ENCODE measurements around the gene ABCC5. TPM values are rescaled to one million over a fixed set of nuclear protein-coding genes. Genes with fewer than 3 reads are reported as not detected.

The ABCC5 gene
- total RNA-seq, 1 experiment from 2014 or later = 151 TPM

GRCh38 chr3:183966361-183966791 is 51.3 kb downstream of the ABCC5 start:
- peak; percentile 83 to 98 for DNase-seq
- Histone ChIP-seq H3K9me3 (ENCODE audit: insufficient read depth, low read depth) (no peaks in the 10 kb centered on the region), H2AFZ (no peak overlapping the region), H4K20me1 (ENCODE audit: insufficient read depth) (no peaks in the 10 kb centered on the region), H3K79me2 (ENCODE audit: low read depth) (peaks cover 21% of the 10 kb centered on the region; the same call in 1 of the 2 replicates), H3K4me3 (peak overlapping the region; percentile 27), H3K4me1 (replicated peaks; ENCODE audit: insufficient read depth) (peaks cover 72% of the 10 kb centered on the region), H3K9me2 (ENCODE audit: insufficient read depth) (no peaks in the 10 kb centered on the region), H3K4me2 (peak overlapping the region; percentile 83), H3K27me3 (ENCODE audit: insufficient read depth, low read depth) (no peaks in the 10 kb centered on the region), H3F3A (ENCODE audit: insufficient read depth, low read depth) (peaks cover 64% of the 10 kb centered on the region), H3K27ac (peak overlapping the region; percentile 99), H3K36me3 (ENCODE audit: low read depth) (peaks cover 56% of the 10 kb centered on the region)
- CTCF ChIA-PET = no interaction called here
- BruUV-seq (replicated peaks) = no TSS peak
- intact Hi-C loops (cut with micrococcal nuclease; ENCODE audit: unreplicated experiment) = loop anchor here (1.0 to 2.0 kb wide), 4 partner anchors 45 to 210 kb away; partner anchors contain the start of gene ABCC5
- no peak for TF ChIP-seq EZH2 (IDR thresholded peaks at IDR 0.05; ENCODE audit: low read depth)
- TF ChIP-seq CTCF (conservative IDR thresholded peaks at IDR 0.05) = no peak
- POLR2A ChIA-PET (ENCODE audit: unreplicated experiment) = interaction anchor here (0.5 to 0.7 kb wide), 2 partner anchors 37 to 124 kb away, joined by 3 to 8 read pairs; no protein-coding TSS in a partner anchor

- H3K36me3 ChIP-seq (ENCODE audit: low read depth) = peaks cover 59% of the 10 kb centered on the region
- no peak for DNase-seq
- CTCF ChIA-PET = no interaction called here
- peak overlapping the region; percentile 10; the same call in 1 of the 2 replicates for H3K27ac ChIP-seq
- no peak overlapping the region for H3K4me3 ChIP-seq
- peaks cover 21% of the 10 kb centered on the region; the same call in 1 of the 2 replicates for H3K79me2 ChIP-seq (ENCODE audit: low read depth)
- no peak overlapping the region for H2AFZ ChIP-seq
- no peaks in the 10 kb centered on the region for H4K20me1 ChIP-seq (ENCODE audit: insufficient read depth)
- no TSS peak for BruUV-seq (replicated peaks)
- peaks cover 76% of the 10 kb centered on the region for H3K4me1 ChIP-seq (replicated peaks; ENCODE audit: insufficient read depth)
- H3F3A ChIP-seq (ENCODE audit: insufficient read depth, low read depth) = peaks cover 82% of the 10 kb centered on the region
- POLR2A ChIA-PET (ENCODE audit: unreplicated experiment) = no interaction called here
- no peaks in the 10 kb centered on the region for H3K9me3 ChIP-seq (ENCODE audit: insufficient read depth, low read depth)
- H3K27me3 ChIP-seq (ENCODE audit: insufficient read depth, low read depth) = no peaks in the 10 kb centered on the region
- no peak overlapping the region for H3K4me2 ChIP-seq
- no peaks in the 10 kb centered on the region for H3K9me2 ChIP-seq (ENCODE audit: insufficient read depth)
- intact Hi-C loops (cut with micrococcal nuclease; ENCODE audit: unreplicated experiment) = no loop called here
- TF ChIP-seq EZH2 (IDR thresholded peaks at IDR 0.05; ENCODE audit: low read depth) (no peak), CTCF (conservative IDR thresholded peaks at IDR 0.05) (no peak)
Measured at GRCh38 chr3:183962807-183963206, 54.9 kb downstream of the ABCC5 start.

GRCh38 chr3:183959214-183959613 is 58.5 kb downstream of the ABCC5 start:
- ChIA-PET POLR2A (ENCODE audit: unreplicated experiment) (no interaction called here), CTCF (no interaction called here)
- H4K20me1 ChIP-seq (ENCODE audit: insufficient read depth) = no peaks in the 10 kb centered on the region
- peak overlapping the region; percentile 29 for H3K4me2 ChIP-seq
- H3K79me2 ChIP-seq (ENCODE audit: low read depth) = peaks cover 6% of the 10 kb centered on the region; the same call in 1 of the 2 replicates
- H2AFZ ChIP-seq = no peak overlapping the region
- no peaks in the 10 kb centered on the region for H3K27me3 ChIP-seq (ENCODE audit: insufficient read depth, low read depth)
- H3K9me2 ChIP-seq (ENCODE audit: insufficient read depth) = no peaks in the 10 kb centered on the region
- H3K36me3 ChIP-seq (ENCODE audit: low read depth) = peaks cover 59% of the 10 kb centered on the region
- peaks cover 46% of the 10 kb centered on the region for H3K4me1 ChIP-seq (replicated peaks; ENCODE audit: insufficient read depth)
- TF ChIP-seq CTCF (conservative IDR thresholded peaks at IDR 0.05) (no peak), EZH2 (IDR thresholded peaks at IDR 0.05; ENCODE audit: low read depth) (no peak)
- intact Hi-C loops (cut with micrococcal nuclease; ENCODE audit: unreplicated experiment) = loop anchor here (2.0 kb wide), 1 partner anchor 48 kb away; no protein-coding TSS in a partner anchor
- H3F3A ChIP-seq (ENCODE audit: insufficient read depth, low read depth) = peaks cover 69% of the 10 kb centered on the region
- H3K9me3 ChIP-seq (ENCODE audit: insufficient read depth, low read depth) = no peaks in the 10 kb centered on the region
- peak; percentile 49 to 93 for DNase-seq
- peak overlapping the region; percentile 92 for H3K27ac ChIP-seq
- H3K4me3 ChIP-seq = no peak overlapping the region
- BruUV-seq (replicated peaks) = no TSS peak

All from PC-9 (cell line).